Gastrocnemius medialis (tissue), 4 donors: Measurements from ENCODE around the gene CHST1.

Experiments
- CTCF ChIP-seq, 5 experiments: fragments of 450-650 bp in 3 of 5; fragments of 200-600 bp in 2 of 5; sonication (generic) in 2 of 5; IDR thresholded peaks in 4 of 5; conservative IDR thresholded peaks in 1 of 5; 1 replicate in 4 of 5; 2 replicates in 1 of 5; pipeline ENCODE4 v1.5.1; 2016 to 2019; ENCODE audit warnings: antibody characterized with exemption in 5 of 5, mild to moderate bottlenecking in 3 of 5, moderate library complexity in 3 of 5
- POLR2A ChIP-seq, 2 donors: fragments of 450-650 bp; IDR thresholded peaks; one replicate each; pipeline ENCODE4 v1.6.1; 2017; ENCODE audit warnings: antibody characterized with exemption in 2 of 2, mild to moderate bottlenecking in 2 of 2, moderate library complexity in 2 of 2

GRCh38 chr11:45671246-45672171 is 6.1 kb upstream of the CHST1 start:
- TF ChIP-seq CTCF (IDR thresholded peaks at IDR 0.05 in 4 of 5, conservative IDR thresholded peaks at IDR 0.05 in 1 of 5) (peak in 1 of 5 experiments; percentile 16), POLR2A (IDR thresholded peaks at IDR 0.05) (no peak)
